Measurements from ENCODE around the gene SLMAP. TPM values are rescaled to one million over a fixed set of nuclear protein-coding genes. Genes with fewer than 3 reads are reported as not detected.
A peak's percentile ranks its signal among the peaks of the same experiment; 100 is the strongest.

SLMAP gene
- total RNA-seq, 6 donors from 2014 or later = 53.4 to 104 (median 68.4) TPM

DNA sequence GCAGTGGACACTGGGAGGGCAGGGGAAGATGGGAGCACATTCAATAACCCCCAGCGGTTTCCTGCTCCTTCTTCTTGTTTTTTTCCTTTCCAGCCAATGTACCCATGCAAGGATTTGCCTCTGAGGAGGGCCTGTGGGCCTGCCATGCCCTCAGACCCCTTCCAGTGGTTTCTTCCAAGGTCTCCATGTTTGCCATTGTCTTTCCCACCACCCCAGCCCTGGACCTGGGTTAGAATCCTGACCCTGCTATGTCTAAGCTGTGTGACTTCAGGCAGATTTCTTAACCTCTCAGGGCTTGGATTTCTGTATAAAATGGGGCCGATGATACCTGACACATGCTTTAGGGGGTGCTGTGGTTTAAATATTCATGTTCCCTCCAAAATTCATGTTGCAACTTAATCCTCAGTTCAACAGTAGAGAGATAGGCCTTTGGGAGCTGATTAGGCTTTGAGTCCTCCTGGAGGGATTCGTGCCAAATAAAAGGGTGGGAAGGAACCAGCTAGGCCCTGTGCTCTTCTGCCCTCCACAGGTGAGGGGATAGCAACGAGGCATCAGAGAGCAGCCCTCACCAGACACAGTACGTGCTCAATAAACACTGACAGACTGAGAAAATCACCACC lies 205.8 kb downstream of the SLMAP start:
- H3K27ac ChIP-seq = no peak overlapping the region
- DNase-seq (no peak), ATAC-seq (ENCODE audit: low FRiP score in 2 of 2) (no peak)
- H3K4me3 ChIP-seq = no peak overlapping the region
- no peaks in the 10 kb centered on the region for H3K9me3 ChIP-seq
- no peaks in the 10 kb centered on the region for H3K36me3 ChIP-seq
- peaks cover 3 to 22% (median 13%) of the 10 kb centered on the region in 4 donors for H3K4me1 ChIP-seq
- TF ChIP-seq, protein P1, sequence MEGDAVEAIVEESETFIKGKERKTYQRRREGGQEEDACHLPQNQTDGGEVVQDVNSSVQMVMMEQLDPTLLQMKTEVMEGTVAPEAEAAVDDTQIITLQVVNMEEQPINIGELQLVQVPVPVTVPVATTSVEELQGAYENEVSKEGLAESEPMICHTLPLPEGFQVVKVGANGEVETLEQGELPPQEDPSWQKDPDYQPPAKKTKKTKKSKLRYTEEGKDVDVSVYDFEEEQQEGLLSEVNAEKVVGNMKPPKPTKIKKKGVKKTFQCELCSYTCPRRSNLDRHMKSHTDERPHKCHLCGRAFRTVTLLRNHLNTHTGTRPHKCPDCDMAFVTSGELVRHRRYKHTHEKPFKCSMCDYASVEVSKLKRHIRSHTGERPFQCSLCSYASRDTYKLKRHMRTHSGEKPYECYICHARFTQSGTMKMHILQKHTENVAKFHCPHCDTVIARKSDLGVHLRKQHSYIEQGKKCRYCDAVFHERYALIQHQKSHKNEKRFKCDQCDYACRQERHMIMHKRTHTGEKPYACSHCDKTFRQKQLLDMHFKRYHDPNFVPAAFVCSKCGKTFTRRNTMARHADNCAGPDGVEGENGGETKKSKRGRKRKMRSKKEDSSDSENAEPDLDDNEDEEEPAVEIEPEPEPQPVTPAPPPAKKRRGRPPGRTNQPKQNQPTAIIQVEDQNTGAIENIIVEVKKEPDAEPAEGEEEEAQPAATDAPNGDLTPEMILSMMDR (IDR thresholded peaks at IDR 0.05) = peak in 1 of 6 experiments; percentile 18
- no peak for TF ChIP-seq POLR2A (IDR thresholded peaks at IDR 0.05)
- no peaks in the 10 kb centered on the region for H3K27me3 ChIP-seq
- WGBS, 2 donors = 87 to 90% methylated on average over 5 of the region's 5 CpGs

DNA sequence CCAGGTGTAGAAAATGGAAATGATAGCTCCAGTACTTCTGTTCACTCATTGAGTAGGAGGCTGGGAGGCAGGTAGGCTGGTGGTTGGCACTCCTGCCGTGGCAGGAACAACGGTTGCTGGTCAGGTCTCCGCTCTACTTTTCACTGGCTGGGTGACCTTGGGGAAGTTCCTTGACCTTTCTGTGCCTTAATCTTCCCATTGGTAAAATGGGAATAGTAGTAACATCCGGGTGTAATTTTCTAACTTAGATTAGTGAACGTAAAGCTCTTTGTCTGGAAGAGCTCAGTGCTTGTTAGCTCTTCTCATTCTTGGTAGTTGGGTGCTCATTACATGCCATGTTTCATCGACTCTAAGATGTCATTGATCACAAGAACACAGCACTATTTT lies 206.3 kb downstream of the SLMAP start:
- 90 to 93% methylated on average over 6 of the region's 6 CpGs for WGBS, 2 donors
- Histone ChIP-seq H3K36me3 (no peaks in the 10 kb centered on the region), H3K4me3 (no peak overlapping the region), H3K4me1 (peaks cover 3 to 22% (median 13%) of the 10 kb centered on the region in 4 donors), H3K27me3 (no peaks in the 10 kb centered on the region), H3K27ac (no peak overlapping the region), H3K9me3 (no peaks in the 10 kb centered on the region)
- DNase-seq = no peak
- no peak for ATAC-seq (ENCODE audit: low FRiP score in 2 of 2)
- TF ChIP-seq POLR2AphosphoS5 (IDR thresholded peaks at IDR 0.05) (no peak), POLR2A (IDR thresholded peaks at IDR 0.05) (no peak), EP300 (IDR thresholded peaks at IDR 0.05) (no peak)
- TF ChIP-seq, protein P1 (IDR thresholded peaks at IDR 0.05) = no peak

DNA sequence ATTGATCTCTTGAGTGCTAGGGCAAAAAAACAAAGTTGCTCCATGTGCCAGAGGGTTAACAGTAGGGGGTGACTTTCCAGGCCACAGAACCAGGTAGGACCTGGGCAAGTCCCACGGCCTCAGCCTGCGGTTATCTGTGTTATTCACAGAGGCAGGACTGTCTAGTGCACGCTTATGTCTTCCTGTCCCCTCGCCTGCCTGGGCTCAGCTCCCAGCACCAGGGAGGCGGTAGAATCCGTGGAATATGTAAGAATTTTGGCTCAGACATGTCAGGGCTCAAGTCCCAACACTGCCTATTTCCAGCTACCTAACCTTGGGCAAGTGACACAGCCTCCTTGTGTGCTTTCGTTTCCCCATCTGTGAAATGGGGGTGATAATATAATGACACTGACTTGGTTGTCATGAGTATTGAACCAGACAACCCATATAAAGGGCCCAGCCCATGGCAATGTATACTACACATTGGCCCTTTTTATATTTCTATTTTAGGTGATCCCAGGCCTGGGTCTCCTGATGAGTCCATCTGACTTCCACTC lies 207.8 kb downstream of the SLMAP start:
- no peak for TF ChIP-seq EP300 (IDR thresholded peaks at IDR 0.05)
- TF ChIP-seq POLR2AphosphoS5 (IDR thresholded peaks at IDR 0.05) = no peak
- TF ChIP-seq POLR2A (IDR thresholded peaks at IDR 0.05) = no peak
- TF ChIP-seq, protein P1 (IDR thresholded peaks at IDR 0.05) = no peak
- 85 to 89% methylated on average over 7 of the region's 7 CpGs for WGBS, 2 donors
- Histone ChIP-seq H3K9me3 (no peaks in the 10 kb centered on the region), H3K4me3 (no peak overlapping the region), H3K36me3 (no peaks in the 10 kb centered on the region), H3K27ac (no peak overlapping the region), H3K27me3 (no peaks in the 10 kb centered on the region), H3K4me1 (peaks cover 1 to 18% (median 11%) of the 10 kb centered on the region in 4 donors)
- ATAC-seq (ENCODE audit: low FRiP score in 2 of 2) (no peak), DNase-seq (no peak)

DNA sequence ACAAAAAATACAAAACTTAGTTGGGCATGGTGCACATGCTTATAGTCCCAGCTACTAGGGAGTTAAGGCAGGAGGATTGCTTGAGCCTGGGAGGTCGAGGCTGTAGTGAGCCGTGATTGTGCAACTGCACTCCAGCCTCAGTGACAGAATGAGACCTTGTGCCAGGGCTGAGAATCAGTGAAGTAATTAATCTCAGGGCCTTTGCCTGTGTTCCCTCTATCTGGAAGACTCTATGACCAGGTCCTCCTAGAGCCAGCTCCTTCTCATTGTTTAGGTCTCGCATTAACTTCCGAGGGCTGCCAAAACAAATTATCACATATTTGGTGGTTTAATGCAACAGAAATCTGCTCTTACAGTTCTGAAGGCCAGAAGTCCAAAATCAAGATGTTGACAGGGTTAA lies 210.7 kb downstream of the SLMAP start:
- Histone ChIP-seq H3K36me3 (no peaks in the 10 kb centered on the region), H3K27me3 (no peaks in the 10 kb centered on the region), H3K4me3 (no peak overlapping the region), H3K27ac (no peak overlapping the region), H3K4me1 (peaks cover 0 to 2% (median under 1%) of the 10 kb centered on the region in 4 donors), H3K9me3 (no peaks in the 10 kb centered on the region)
- DNase-seq = no peak
- peak in 1 of 2 donors; percentile 50 for ATAC-seq (ENCODE audit: low FRiP score in 2 of 2)
- TF ChIP-seq POLR2A (IDR thresholded peaks at IDR 0.05) = no peak
- TF ChIP-seq, protein P1 (IDR thresholded peaks at IDR 0.05) = no peak
- no peak for TF ChIP-seq EP300 (IDR thresholded peaks at IDR 0.05)
- 28 to 38% methylated on average over 4 of the region's 4 CpGs for WGBS, 2 donors

DNA sequence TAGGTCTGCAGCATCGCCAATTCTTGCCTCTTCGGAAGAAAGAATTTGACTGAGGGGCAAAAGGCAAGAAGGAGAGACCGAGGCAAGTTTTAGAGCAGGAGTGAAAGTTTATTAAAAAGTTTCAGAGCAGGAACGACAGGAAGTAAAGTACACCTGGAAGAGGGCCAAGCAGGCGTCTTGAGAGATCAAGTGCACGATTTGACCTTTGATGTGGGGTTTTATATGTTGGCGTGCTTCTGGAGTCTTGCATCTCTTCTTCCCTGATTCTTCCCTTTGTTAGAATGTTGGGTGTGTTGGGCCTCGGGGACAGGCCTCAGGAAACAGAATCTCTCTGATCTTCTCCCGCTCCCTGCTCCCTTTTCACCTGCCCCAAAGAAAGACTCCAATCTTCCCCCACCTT lies 211.5 kb downstream of the SLMAP start:
- peaks cover 0 to 8% (median 6%) of the 10 kb centered on the region in 4 donors for H3K4me1 ChIP-seq
- TF ChIP-seq, protein P1 (IDR thresholded peaks at IDR 0.05) = no peak
- TF ChIP-seq POLR2AphosphoS5 (IDR thresholded peaks at IDR 0.05) (no peak), POLR2A (IDR thresholded peaks at IDR 0.05) (no peak), EP300 (IDR thresholded peaks at IDR 0.05) (no peak)
- ATAC-seq (ENCODE audit: low FRiP score in 2 of 2) (no peak), DNase-seq (no peak)
- WGBS, 2 donors = 65 to 67% methylated on average over 9 of the region's 9 CpGs
- no peak overlapping the region for H3K27ac ChIP-seq
- H3K4me3 ChIP-seq = no peak overlapping the region
- H3K27me3 ChIP-seq = no peaks in the 10 kb centered on the region
- no peaks in the 10 kb centered on the region for H3K9me3 ChIP-seq
- H3K36me3 ChIP-seq = no peaks in the 10 kb centered on the region

All from upper lobe of left lung (tissue), 6 donors.